NCI-H1105 (cell line): Measurements from ENCODE around the gene IGFN1.
"Not testable (repeated sequence)": the region's sequence is repeated elsewhere in the genome, so short reads cannot be mapped to it uniquely, and the experiment has no call there.

Experiments used
- DNase-seq: peaks from one replicate; lab custom pipeline; 2025; lab: John Stamatoyannopoulos, UW

Gene IGFN1

DNA sequence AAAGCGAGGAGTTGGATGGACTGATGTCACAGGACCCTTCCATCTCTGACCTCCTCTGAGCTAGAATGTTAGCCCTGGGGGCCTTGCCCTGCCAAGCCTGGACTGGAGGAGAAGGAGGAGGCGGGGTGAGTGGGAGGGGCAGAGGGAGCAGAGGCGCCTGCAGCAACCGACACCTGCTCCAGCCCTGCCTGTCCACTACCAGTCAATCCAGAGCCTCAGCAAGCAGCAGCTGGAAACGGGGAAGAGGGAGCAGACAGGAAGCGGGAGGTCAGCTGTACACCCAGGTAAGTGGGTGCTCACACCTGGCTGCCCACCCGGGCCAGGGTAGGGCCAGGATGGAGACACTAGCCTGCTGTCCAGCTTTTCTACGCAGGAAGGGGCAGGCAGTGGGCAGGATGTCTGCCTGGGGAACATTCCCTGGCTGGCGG lies at the start of gene IGFN1:
Gene IGFN1, plus strand, starts transcription at position 201 of the 428 bp plus-strand sequence. CDS start 2,470 bp downstream, outside the sequence.
- DNase-seq = no peak

DNA sequence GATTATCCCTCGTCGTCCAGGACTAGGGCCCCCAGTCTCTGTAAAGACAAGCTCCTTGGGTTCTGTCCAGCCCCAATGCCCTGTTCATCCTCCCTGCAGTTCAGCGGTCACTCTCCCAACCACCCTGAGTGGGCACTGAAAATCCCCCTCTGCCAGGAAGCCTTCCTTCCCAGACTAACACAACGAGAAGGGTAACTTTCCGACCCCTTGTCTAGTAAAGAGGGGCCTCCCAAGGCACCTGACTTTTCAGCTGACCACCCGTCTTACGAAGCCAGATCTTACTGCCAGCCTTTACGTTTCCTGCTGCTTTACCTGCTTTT lies 49.7 kb upstream of the IGFN1 start:
- no peak for DNase-seq

DNA sequence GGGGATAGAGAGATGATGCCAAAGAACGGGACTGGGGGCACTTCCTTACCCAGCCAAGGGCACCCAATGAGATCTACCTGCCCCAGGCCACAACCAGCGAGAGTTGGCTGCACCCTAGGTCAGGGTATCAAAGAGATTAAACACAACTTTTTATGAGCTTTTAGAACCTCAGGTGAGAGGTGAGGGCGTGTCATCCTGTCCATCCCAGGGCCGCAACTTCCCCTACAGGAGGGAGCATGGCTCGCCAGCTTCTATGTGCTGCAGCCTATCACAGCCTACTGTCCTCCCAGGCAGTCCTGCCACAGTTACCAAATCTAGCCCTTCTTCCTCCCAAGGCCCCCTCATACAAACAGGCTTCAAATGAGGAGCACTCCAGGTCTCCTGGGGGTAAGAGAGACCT lies 49.2 kb upstream of the IGFN1 start:
- DNase-seq = no peak

DNA sequence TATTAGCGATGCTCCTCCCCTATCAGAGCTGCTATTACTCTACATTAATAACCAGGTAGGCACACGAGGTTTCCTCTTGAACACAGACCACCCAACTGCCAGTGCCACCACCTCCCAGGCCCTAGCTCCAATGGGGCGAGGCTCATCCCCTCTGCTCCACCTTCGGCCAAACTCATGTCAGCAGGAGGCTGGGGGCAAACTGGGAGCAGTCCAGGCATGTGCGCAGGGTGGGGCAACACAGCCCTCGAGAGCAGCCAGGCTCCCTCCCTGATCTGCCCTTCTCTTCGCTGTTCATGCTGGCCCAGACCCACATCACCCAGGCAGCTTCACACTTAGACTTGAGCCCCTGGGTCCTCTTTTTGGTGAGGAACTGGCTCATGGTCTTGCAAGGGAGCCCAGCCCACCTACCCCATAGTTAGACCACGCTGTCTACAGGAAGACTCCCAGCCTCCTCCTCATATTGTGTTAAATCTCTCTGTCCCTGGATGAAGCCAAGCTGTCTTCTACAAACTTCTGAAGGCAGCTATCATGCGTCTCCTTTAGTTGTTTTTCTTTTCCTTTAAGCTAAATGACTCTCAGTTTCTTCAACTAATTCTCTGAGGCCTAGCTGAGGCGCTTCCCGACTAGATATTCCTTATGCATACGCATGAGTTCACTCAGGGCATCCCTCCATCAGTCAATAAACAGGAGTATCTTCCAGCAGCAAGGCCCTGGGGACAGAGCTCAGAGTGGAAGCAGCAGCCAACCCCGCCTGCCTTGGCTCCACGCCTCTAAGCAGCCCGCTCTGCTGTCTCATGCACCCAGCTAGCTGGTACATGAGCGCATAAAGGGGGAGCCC lies 48.4 kb upstream of the IGFN1 start:
- no peak for DNase-seq

DNA sequence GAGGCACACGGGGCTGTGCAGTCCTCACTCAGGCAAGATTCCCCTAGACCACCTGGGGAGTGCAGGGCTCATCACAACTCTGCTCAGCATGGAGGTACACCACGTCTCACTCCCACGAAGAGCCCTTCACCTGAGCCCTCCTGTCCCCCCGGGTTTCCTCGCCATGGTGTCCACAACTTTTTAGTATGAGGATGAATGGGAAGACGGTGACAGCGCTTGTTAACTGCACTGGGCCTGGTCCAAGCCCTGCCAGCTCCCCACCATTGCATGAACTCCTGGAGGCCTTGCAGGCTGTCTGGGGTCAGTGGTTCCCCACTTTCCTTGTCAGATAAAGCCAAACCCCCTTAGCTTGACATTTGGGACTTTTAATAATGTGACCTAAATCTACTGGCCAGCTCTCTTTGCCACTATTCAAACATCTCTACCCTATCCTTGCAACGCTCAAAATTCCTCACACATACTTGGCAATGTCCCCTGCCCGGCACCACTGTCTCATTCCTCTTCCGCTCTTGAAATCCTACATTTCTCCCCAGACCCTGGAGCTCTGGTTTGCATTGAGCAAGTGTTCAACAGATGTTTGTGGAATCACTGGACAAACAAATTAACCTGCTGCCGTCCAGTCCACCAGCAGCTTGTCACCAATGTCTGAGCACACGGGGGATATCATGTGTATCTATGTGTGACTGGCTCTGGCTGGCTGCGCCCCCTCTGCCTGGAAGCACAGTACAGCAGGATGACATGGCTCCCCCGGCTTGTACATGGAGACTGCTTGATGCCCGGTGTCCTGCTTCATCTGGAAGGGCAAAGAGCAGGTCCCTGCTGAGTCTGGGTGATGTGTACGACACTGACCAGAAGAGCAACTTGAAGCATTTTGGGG lies 47.5 kb upstream of the IGFN1 start:
- DNase-seq = no peak

DNA sequence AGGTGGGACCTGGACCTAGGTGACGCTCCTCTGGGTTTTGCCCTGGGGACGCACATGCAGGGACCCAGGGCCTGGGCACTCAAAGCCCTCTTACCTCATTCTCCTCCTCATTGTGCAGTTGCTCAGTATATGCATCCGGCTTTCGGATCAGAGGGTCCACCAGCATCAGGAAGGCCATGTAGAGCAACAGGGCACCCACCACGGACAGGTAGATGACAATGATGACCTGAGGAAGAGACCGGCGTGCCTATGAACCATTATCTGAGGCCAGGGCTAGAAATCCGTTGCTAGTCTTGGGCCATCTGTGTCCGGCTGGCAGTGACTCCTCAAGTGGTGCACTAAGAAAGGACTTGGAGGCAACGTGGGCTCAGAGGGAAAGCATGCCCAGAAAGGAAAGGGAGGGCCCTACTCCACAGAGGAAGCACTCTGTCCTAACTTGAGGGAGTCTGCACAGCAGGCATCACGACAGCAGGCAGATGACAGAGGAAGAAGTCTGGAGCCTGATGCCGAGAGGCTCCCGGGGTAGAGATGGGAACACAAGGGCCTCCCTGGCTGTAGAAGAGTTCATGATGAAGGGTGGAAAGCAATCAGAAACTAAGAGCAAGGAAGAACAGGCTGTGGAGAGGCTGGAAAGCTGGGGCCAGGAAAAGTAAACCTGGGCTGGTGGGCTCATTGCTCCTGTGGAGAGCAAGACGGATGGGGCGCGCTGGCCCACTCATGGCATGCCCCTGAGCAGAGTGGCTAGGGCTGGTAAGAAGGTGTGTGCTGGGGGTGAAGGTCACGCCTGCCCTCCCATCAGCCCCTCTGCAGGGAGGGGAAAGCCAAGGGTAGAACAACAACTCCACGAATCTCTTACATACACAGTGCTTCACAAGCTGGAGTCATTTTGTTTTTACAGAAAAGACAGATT lies 46.6 kb upstream of the IGFN1 start:
- no peak for DNase-seq

DNA sequence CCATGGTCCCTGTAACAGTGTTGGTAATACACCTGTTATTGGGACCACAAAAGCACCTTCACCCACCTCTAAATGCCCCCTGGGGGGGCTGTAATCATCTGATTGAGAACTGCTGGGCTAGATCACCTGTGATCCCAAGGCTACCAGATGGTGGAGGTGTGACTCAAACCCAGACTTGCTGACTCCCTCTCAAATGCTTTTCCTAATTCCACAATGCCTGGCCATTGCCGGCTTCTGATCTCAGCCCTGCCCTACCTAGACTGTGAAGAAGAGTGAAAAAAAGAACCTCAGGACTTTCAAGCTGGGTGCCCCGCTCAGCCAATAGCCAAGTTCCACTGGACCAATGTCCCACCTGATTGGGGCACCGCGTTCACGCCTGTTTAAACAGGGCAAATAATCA lies 45.9 kb upstream of the IGFN1 start:
- no peak for DNase-seq

DNA sequence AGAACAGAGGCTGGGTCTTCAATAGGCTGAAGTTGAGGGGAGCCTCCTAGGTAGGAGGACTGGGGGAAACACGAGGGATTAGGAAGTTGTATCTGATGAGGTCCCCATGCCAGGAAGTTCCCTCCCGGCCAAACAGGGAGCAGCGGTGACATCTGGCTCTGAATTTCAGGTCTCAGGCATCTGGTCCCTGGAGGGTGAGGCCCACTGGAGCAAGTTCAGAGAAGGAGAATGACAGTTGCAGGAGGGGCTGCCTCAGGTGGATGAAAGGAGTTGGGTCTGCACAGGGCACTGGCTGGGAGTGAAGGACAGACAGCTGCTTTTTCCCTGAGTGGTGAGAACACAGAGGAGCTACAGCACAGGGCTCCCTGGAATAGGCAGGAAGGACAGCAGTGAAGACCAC lies 45.5 kb upstream of the IGFN1 start:
- DNase-seq = no peak

DNA sequence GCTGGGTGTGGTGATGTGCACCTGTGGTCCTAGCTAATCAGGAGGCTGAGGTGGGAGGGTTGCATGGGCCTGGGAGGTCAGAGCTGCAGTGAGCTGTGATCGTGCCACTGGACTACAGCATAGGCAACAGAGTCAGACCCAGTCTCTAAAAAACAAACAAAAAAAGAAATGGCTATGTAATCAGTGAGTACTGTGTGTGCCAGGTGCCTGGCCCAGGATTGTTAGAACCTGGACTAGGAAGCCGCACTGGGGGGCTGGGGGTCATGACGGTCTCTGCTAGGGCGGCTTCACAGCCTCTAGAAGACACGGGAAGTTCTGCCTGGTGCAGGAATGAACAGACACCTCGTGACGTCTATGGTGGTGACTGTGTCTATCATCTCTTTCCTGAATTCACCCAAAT lies 44.8 kb upstream of the IGFN1 start:
- no peak for DNase-seq

DNA sequence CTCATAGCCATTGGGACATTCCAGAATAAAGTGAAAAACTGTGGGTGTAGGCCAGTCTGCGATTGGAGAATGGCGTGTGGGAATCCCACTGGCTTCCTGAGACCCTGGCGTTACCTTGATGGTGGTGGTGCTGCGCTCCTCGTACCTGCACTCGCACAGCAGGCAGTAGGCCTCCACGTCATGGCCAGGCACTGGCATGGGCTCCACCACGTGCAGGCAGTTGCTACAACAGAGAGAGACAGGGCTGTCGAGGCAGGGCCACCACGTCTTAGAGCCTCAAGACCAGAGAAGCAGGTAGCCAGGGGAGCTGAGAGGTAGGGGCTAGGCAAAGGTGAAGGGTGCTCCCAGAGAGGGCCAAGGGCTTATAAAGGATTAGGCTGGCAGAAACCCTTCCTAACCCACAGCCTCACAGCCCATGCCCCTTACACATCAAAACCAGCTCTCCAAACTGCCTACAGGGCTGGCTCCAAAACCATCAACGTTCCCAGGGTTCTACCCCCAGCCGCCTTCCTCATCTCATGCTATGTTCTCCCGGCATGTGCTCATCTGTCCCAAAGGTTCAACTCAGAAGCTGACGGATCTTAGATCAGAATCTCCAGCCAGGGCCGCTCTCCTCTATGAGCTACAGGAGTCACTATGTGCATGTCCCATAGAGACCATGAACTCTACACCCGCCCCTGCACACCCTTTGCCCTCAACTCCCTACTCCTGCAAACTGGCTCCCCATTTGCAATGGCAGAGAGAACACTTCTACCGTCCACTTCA lies 43.8 kb upstream of the IGFN1 start:
- no peak for DNase-seq

DNA sequence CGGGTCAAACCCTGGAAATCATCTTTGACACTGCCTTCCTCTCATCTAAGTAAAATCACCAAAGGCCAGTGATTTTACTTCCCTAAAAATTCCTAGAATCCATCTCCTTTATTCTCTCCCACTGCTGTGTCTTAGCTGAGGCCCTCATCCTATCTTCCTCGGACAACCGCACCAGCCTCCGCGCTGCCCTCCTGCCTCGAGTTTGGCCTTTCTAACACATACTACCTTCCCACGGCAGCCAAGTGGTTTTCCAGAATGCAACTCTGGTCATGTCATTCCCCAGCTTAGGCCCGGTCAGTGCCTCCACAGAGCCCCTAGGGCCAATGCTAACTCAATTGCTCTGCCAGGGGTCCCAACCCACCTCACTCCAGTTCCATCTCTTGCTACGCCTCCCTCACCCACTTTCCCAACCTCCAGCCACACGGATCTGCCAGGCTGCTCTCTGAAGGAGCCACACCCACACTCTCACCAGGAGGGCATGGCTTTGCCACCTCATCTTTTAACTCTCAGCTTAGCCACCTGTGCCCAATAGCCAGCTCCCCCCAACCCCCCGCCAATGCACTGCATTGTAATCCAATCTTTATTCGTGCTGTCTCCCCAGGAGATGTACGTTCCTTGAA lies 43.1 kb upstream of the IGFN1 start:
- no peak for DNase-seq

DNA sequence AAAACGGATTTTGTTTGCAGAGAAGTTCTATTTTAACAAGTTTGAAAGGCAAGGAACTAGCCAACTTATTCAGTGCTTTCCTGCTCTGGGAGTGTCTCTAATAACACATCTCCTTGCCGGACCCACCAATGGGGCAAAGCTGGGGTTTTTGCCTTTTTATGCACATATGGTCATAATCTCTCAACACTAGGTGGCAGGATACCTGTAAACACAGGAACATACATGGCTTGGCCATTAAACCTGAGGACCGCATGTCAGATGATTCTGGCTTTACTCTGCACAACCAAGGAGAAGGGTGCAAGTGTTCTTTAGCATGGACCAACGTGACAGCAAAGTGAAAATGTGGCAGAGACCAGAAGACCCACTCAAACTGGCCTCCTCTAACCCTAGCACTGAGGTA lies 41.2 kb upstream of the IGFN1 start:
- DNase-seq = peak; percentile 33

DNA sequence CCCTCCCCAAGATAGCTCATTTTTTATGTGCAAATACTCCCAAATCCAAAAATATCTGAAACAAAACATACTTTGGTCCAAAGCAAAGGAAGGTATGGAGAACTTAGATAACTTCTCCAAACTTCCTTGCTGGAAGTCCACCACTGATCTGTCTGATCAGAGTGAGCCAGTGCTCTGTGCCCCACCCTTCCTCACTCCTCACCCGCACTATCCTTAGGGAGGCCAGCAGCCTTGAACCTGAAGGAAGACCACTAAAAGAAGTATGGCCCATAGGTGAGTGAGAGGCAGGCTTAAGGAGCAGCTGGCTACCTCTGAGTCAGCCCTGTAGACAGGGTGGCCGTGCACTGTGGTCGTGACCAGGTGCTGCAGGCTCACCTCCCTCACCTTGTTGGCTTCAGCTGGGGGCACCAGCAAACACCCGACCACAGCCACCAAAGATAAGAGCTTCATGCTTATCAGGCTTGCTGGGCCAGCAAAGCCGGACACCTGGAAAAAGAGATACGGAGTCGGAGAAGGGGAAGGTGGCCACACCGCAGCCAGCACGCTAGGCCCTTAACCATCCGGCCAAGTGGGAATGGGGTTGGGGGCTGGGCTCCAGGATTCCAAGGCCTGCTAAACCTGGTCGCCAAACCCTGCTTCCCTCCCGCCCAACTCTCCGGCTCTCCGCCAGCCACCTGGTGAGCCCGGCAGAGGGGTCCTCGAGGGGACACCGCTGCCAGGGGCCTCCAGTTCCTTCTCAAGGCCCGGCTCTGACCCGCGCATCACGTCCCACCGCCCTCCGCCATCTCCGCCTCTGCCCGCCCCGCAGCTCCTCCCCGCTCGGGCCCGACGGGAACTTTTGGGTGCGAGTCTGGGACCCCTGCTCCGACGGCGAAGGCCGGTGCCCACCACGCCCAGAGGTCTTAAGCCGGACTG lies 36.9 kb upstream of the IGFN1 start:
- DNase-seq = peak; percentile 69

DNA sequence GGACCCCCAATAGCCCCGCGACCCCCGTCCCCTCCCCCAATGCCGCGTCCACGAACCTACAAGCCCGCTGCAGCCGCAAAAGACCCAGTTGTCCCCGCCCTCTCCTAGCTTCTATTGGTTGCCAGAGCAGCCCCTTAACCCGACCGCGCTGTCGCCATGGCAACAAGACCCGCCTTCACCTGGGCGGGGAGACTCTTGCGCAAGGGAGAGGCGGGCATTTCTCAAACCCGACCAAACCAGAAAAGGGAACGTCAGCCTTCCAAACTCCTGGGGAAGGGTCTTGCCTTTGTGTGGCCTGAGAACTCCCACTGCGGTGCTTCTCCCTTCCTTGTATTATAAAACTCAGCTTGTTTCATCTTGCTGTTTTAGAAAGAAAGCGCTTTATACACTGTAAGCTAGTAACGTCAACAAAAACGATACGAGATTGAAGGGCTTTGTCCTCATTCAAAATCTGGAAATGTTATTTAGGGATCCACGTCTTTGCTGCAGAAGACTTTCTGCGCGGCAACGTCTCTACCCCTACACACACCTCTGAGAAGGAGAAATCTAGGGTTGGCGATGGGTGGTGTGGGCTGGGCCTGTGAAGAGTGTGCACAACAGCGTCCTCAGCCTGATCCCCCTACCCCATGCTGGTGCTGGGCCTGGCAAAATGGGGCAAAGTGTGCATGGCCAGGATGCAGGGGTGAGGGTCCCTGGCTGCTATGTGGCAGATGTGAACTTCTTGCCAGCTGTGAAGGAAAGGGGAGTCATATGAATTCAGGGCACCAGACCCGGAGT lies 36.0 kb upstream of the IGFN1 start, which contains the start of gene TMEM9:
Gene TMEM9, minus strand, starts transcription at position 86 of the 777 bp plus-strand sequence. CDS start 551 bp downstream, outside the sequence.
- peak; percentile 96 for DNase-seq

DNA sequence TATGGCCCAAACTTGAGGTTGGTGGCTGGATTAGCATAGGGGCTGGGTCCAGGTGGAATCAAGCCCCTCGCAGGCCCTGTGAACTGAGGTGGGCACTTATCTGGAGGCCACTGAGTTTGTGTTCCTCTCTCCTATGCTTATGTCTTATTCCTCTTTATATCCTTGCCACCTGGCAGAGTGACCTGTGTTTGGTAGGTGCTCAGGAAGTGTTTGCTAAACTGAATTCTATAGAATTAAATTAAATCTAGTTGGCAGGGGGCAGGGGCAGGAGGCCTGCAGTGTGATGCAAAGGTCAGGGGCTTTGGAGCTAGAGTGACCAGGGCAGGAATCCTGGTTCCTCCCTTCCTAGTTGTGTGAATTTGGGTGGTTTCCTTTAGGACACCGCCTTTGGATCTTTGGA lies 35.3 kb upstream of the IGFN1 start:
- no peak for DNase-seq

DNA sequence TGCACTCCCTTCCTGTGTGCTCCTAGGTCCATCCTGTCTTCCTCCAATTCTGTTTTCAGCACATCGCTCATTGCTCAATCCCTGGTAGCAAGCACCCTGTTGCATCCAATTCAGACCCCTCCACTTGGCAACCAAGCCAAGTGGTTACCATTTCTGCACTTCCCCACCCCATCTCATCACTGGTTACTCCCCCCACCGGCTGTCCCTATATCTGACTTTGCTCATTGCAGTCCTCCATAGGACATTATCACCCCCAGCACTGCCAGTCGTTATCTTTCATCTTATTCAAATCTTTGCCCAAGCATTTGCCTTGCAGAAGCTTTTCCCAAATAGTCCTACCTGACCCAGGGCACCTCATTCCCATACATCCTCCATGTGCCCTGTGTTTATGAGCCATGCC lies 34.3 kb upstream of the IGFN1 start:
- no peak for DNase-seq

DNA sequence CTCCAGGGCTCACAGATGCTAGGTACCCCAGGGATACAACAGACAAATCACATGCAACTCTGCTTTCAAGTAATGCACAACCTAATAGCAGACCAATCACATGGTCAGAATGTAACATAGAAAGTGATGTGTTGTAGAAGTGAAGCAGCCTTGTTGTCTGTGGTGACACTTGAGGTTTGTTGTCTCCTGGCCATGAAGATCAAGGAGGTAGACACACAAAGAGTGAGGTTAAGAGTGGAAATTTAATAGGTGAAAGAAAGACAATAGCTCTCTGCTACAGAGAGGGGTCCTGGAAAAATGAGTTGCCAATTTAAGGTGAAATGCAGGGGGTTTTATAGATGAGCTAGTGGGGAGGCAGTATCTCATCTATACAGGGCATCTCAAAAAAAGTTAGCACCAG lies 33.8 kb upstream of the IGFN1 start:
- DNase-seq = no peak

DNA sequence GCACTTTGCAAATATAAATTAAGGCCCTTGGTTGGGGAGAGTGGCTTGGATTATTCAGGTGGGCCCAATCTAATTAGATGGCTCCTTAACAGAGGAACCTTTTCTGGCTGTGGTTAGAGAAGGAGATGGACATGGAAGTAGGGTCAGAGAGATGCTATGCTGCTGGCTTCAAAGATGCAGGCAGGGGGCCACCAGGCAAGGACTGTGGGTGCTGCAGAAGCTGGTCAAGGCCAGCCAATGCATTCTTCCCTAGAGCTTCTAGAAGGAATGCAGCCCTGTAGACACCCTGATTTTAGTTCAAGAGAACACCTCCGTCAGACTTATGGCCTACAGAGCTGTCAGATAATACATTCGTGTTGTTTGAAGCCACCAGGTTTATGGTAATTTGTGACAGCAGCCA lies 32.7 kb upstream of the IGFN1 start:
- no peak for DNase-seq

DNA sequence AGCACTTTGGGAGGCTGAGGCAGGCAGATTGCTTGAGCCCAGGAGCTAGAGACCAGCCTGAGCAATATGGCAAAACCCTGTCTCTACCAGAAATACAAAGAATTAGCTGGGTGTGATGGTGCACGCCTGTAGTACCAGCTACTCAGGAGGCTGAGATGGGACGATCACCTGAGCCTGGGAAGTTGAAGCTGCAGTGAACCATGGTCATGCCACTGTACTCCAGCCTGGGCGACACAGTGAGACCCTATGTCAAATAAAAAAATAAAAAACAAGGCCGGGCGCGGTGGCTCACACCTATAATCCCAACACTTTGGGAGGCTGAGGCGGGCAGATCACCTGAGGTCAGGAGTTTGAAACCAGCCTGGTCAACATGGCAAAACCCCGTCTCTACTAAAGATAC lies 27.6 kb upstream of the IGFN1 start:
- not testable (repeated sequence) for DNase-seq
